Glutamatergic neuron (in vitro differentiated cells): ENCODE results near the gene ZW10. TPM values are rescaled to one million over a fixed set of nuclear protein-coding genes. Genes with fewer than 3 reads are reported as not detected.

Experiments
- DNase-seq: peaks from one replicate; pipeline ENCODE4 v3.0.0; 2022
- H3K27ac Mint-ChIP-seq: one replicate; pipeline ENCODE4 v1.8.0; 2020; ENCODE audit warnings: mild to moderate bottlenecking, mixed read lengths, inconsistent platforms; ENCODE audit not compliant: unreplicated experiment
- H3K27me3 Mint-ChIP-seq: one replicate; pipeline ENCODE4 v1.8.0; 2020; ENCODE audit warnings: mild to moderate bottlenecking, moderate library complexity, mixed read lengths, inconsistent platforms; ENCODE audit not compliant: unreplicated experiment
- H3K36me3 Mint-ChIP-seq: one replicate; pipeline ENCODE4 v1.8.0; 2020; ENCODE audit warnings: mild to moderate bottlenecking, mixed read lengths, inconsistent platforms; ENCODE audit not compliant: unreplicated experiment
- H3K4me1 Mint-ChIP-seq: one replicate; pipeline ENCODE4 v1.8.0; 2020; ENCODE audit warnings: mild to moderate bottlenecking, low read depth, mixed read lengths, inconsistent platforms; ENCODE audit not compliant: unreplicated experiment
- H3K4me3 Mint-ChIP-seq: one replicate; pipeline ENCODE4 v1.8.0; 2020; ENCODE audit warnings: mild to moderate bottlenecking, mixed read lengths, inconsistent platforms; ENCODE audit not compliant: unreplicated experiment
- H3K9me3 Mint-ChIP-seq: one replicate; pipeline ENCODE4 v1.8.0; 2020; ENCODE audit warnings: mild to moderate bottlenecking, moderate library complexity, mixed read lengths, inconsistent platforms; ENCODE audit not compliant: unreplicated experiment
- total RNA-seq: library from RNA; stranded (reverse); fragmentation: NEBNext Ultra II Directional; extraction: Animal tissue kit (Norgen Biotek cat#: 25700); gene quantifications from one replicate; pipeline ENCODE4 v1.2.1, GENCODE V29; 2021; ENCODE audit not compliant: unreplicated experiment
- TF ChIP-seq, protein P1 (sequence below): fragments of 200-600 bp; sonication (generic); IDR thresholded peaks from one replicate; pipeline ENCODE4 v1.5.0; 2021; ENCODE audit not compliant: partially characterized antibody, unreplicated experiment

The ZW10 gene
- total RNA-seq, 1 donor from 2014 or later: 10.5 TPM

DNA sequence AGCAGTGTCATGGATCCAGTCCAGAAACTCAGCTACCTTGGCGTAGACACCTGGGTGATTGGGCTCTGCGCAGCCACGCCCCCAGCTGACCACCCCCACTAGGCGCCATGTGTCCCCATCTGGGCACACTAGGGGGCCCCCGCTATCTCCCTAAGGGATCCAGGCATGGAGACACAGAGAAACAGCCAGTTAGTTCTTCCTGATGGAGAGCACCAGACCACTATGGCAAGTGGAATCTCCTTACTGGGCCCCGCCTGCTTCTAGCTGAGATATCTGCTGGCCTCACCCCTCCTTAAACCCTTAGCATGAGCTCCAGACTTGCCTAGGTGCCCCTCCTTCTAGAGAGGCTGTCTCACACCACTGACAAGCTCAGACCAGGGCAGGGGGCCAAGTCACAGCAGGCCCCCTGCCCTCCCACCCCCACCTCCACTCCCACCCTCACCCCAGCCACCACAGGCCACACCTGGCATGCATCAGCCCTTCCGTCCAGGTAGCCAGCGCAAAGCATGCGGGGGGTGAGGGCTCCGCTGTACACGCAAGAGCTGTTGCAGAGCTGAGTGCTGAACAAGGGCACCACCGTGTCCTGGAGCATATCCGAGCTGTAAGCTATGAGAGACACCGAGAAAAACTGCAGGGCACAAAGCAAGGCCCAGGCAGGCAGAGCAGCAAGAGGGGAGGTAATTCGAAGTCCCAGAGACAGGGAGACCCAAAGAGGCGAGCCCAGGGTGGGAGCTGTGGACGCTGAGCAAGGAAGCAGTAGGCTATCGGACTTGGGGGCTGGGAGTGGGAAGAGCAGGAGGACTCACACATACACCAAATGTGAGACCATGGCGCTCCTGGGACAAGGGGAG, 83.5 kb downstream of the ZW10 start:
- H3K27ac Mint-ChIP-seq: no peak overlapping the region
- H3K9me3 Mint-ChIP-seq: no peaks in the 10 kb centered on the region
- peaks cover 8% of the 10 kb centered on the region for H3K4me1 Mint-ChIP-seq
- no peaks in the 10 kb centered on the region for H3K27me3 Mint-ChIP-seq
- H3K4me3 Mint-ChIP-seq: no peak overlapping the region
- DNase-seq: no peak
- H3K36me3 Mint-ChIP-seq: no peaks in the 10 kb centered on the region
- TF ChIP-seq, protein P1, sequence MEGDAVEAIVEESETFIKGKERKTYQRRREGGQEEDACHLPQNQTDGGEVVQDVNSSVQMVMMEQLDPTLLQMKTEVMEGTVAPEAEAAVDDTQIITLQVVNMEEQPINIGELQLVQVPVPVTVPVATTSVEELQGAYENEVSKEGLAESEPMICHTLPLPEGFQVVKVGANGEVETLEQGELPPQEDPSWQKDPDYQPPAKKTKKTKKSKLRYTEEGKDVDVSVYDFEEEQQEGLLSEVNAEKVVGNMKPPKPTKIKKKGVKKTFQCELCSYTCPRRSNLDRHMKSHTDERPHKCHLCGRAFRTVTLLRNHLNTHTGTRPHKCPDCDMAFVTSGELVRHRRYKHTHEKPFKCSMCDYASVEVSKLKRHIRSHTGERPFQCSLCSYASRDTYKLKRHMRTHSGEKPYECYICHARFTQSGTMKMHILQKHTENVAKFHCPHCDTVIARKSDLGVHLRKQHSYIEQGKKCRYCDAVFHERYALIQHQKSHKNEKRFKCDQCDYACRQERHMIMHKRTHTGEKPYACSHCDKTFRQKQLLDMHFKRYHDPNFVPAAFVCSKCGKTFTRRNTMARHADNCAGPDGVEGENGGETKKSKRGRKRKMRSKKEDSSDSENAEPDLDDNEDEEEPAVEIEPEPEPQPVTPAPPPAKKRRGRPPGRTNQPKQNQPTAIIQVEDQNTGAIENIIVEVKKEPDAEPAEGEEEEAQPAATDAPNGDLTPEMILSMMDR: no peak

DNA sequence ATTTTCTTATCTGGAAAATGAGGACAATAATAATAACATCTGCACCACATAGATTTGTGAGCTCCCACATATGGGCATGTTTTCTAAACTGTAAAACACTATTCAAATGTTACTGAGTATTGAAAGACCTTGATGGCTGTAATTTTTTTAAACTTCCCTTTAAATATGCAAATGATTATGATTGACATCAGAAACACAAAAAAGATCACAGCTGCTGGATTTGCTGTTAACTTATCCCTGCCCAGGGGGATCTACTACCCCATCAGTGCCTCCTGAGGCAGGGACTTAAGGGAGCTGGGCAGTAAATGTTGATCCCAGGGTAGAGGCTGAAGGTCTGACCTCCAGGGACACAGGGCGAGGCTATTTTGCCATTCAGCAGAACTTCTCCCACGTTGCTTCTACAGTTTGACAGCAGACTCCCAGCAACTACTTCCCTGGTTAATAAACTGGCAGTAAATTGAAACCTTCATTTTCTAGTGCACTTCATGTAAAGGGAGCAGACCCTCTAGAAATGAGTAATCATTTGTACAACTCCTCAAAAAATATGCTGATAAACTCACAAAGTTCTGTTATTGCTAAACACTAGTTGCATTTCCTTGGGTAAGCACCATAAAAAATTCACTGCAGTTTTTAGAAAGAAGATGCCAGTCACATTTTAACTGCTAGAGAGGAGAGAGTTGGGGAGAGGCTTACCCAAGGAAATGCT, 87.7 kb downstream of the ZW10 start:
- Mint-ChIP-seq H3K4me1 (peaks cover 14% of the 10 kb centered on the region), H3K27me3 (no peaks in the 10 kb centered on the region), H3K9me3 (peaks cover 2% of the 10 kb centered on the region), H3K4me3 (no peak overlapping the region), H3K36me3 (no peaks in the 10 kb centered on the region), H3K27ac (no peak overlapping the region)
- no peak for DNase-seq
- TF ChIP-seq, protein P1: no peak

DNA sequence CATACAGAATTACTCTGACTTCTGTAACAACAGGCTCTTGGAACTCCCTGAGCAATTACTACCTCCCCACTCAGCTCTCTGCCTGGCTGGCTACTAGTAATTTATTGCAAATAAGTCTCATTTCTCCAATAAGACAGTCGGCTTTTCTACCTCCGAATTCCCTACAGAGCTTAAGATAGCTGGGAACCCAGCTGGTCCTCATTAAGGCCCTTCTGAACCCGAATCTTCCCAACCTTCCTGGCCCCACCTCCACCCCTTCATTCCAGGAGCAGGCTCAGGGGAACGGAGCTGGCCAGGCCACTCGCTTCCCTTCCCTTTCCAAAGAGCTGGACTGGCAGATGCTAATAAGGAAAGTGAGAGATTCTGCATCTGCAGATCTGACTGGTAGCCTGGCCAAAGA, 89.0 kb downstream of the ZW10 start:
- DNase-seq: no peak
- Mint-ChIP-seq H3K4me1 (peaks cover 20% of the 10 kb centered on the region), H3K27me3 (no peaks in the 10 kb centered on the region), H3K9me3 (peaks cover 4% of the 10 kb centered on the region), H3K27ac (no peak overlapping the region), H3K4me3 (no peak overlapping the region), H3K36me3 (no peaks in the 10 kb centered on the region)
- TF ChIP-seq, protein P1: no peak

DNA sequence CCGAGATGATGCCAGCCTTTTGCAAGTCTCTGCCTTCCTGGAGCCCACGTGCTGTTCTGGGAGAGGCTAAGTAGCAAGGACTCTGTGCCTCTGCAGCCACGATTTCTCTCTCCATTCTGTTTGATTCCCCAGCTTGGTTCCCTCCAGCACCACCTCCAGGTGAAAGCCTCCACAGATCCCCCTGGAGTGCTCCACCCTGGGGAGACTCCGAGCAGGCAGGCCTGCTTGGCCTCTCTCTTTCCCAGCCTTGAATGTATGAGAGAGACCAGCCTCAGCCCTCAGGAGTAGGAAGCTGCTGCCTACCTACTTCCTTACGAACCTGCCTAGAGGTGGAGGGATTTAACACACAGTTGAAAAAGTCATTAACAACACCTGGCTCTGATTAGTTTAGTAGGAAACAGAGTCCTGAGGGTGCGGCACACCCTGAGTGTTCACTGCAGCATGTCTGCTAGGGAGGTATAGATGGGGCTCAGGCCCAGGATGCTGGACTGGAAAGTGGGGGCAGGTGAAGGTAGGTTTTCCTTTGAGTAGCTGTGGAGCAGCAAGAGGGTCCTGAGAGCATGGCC, 89.9 kb downstream of the ZW10 start:
- H3K27me3 Mint-ChIP-seq: no peaks in the 10 kb centered on the region
- DNase-seq: no peak
- H3K27ac Mint-ChIP-seq: no peak overlapping the region
- H3K9me3 Mint-ChIP-seq: peaks cover 6% of the 10 kb centered on the region
- TF ChIP-seq, protein P1: no peak
- no peaks in the 10 kb centered on the region for H3K36me3 Mint-ChIP-seq
- H3K4me3 Mint-ChIP-seq: no peak overlapping the region
- peaks cover 20% of the 10 kb centered on the region for H3K4me1 Mint-ChIP-seq

Other genes starting within 250 kb of the ZW10 start
- gene TMPRSS5, start 67.4 kb downstream of the ZW10 start, total RNA-seq: 1.3 TPM
- not detected for gene CLDN25, start 6.1 kb upstream of the ZW10 start, total RNA-seq
- 20.0 TPM for gene USP28, start 101.9 kb upstream of the ZW10 start, total RNA-seq
- gene HTR3B, start 131.1 kb upstream of the ZW10 start, total RNA-seq: not detected
- gene HTR3A, start 201.4 kb upstream of the ZW10 start, total RNA-seq: 14.5 TPM